Liver (tissue), 9 donors: ENCODE measurements around the gene PPM1B. TPM values are rescaled to one million over a fixed set of nuclear protein-coding genes. Genes with fewer than 3 reads are reported as not detected.

Source experiments
- DNase-seq: peaks from one replicate; pipeline ENCODE4 v3.0.0-alpha.2; 2017; ENCODE audit warnings: low spot score
- H3K27ac ChIP-seq, 2 donors: one replicate each; pipeline ENCODE4 v1.7.0; 2013; ENCODE audit warnings: inconsistent platforms in 2 of 2, low read length in 2 of 2, control low read depth in 1 of 2, low read depth in 1 of 2, mild to moderate bottlenecking in 1 of 2
- H3K27me3 ChIP-seq, 4 donors: one replicate each; pipeline versions ENCODE4 v1.6.1 to v1.7.0; 2013; ENCODE audit warnings: low read length in 3 of 4, inconsistent platforms in 1 of 4, mild to moderate bottlenecking in 1 of 4, moderate library complexity in 1 of 4; ENCODE audit not compliant: control insufficient read depth in 4 of 4, insufficient read depth in 4 of 4
- H3K36me3 ChIP-seq, 4 donors: one replicate each; pipeline versions ENCODE4 v1.6.1 to v1.7.0; 2013; ENCODE audit warnings: low read length in 3 of 4, mild to moderate bottlenecking in 3 of 4, low read depth in 1 of 4, moderate library complexity in 1 of 4; ENCODE audit not compliant: control insufficient read depth in 4 of 4, insufficient read depth in 3 of 4
- H3K4me1 ChIP-seq, 4 donors: one replicate each; pipeline versions ENCODE4 v1.6.1 to v1.7.0; 2013; ENCODE audit warnings: low read length in 3 of 4, mild to moderate bottlenecking in 3 of 4, moderate library complexity in 1 of 4; ENCODE audit not compliant: control insufficient read depth in 4 of 4, insufficient read depth in 4 of 4
- H3K4me3 ChIP-seq, 3 donors: one replicate each; pipeline versions ENCODE4 v1.6.1 to v1.7.0; 2013; ENCODE audit warnings: low read length in 3 of 3, control low read depth in 1 of 3, low read depth in 1 of 3, mild to moderate bottlenecking in 1 of 3
- H3K9ac ChIP-seq, 2 donors: one replicate each; pipeline ENCODE4 v1.7.0; 2013; ENCODE audit warnings: low read length in 2 of 2, mild to moderate bottlenecking in 2 of 2, moderate library complexity in 2 of 2, control low read depth in 1 of 2, low read depth in 1 of 2
- H3K9me3 ChIP-seq, 4 donors: one replicate each; pipeline versions ENCODE4 v1.6.1 to v1.7.0; 2013; ENCODE audit warnings: low read length in 3 of 4; ENCODE audit not compliant: control insufficient read depth in 4 of 4
- EGR1 ChIP-seq, 2 donors: IDR thresholded peaks; 2 replicates each; pipeline ENCODE4 v1.6.1; 2016 to 2018; ENCODE audit warnings: antibody characterized with exemption in 2 of 2, low read depth in 2 of 2
- FOXA2 ChIP-seq: IDR thresholded peaks from 2 replicates; pipeline ENCODE4 v1.6.1; 2016; ENCODE audit warnings: antibody characterized with exemption
- GABPA ChIP-seq, 2 donors: IDR thresholded peaks in 1 of 2; conservative IDR thresholded peaks in 1 of 2; 2 replicates each; pipeline ENCODE4 v1.6.1; 2016; ENCODE audit warnings: antibody characterized with exemption in 2 of 2, mild to moderate bottlenecking in 1 of 2, moderate library complexity in 1 of 2
- HNF4A ChIP-seq, 2 donors: conservative IDR thresholded peaks; 2 replicates each; pipeline ENCODE4 v1.6.1; 2016; ENCODE audit warnings: antibody characterized with exemption in 2 of 2, mild to moderate bottlenecking in 2 of 2
- JUND ChIP-seq, 2 donors: IDR thresholded peaks; 2 replicates each; pipeline ENCODE4 v1.6.1; 2016; ENCODE audit warnings: antibody characterized with exemption in 2 of 2
- NR2F2 ChIP-seq: IDR thresholded peaks from 2 replicates; pipeline ENCODE4 v1.6.1; 2016; ENCODE audit warnings: antibody characterized with exemption
- RAD21 ChIP-seq, 2 donors: IDR thresholded peaks; 2 replicates each; pipeline ENCODE4 v1.6.1; 2016; ENCODE audit warnings: antibody characterized with exemption in 2 of 2, mild to moderate bottlenecking in 2 of 2
- RXRA ChIP-seq, 2 donors: IDR thresholded peaks; 2 replicates each; pipeline ENCODE4 v1.6.1; 2017 to 2018; ENCODE audit warnings: antibody characterized with exemption in 2 of 2, mild to moderate bottlenecking in 1 of 2
- SP1 ChIP-seq: IDR thresholded peaks from 2 replicates; pipeline ENCODE4 v1.6.1; 2018; ENCODE audit warnings: antibody characterized with exemption, mild to moderate bottlenecking
- TAF1 ChIP-seq: conservative IDR thresholded peaks from 2 replicates; pipeline ENCODE4 v1.6.1; 2016; ENCODE audit warnings: antibody characterized with exemption, mild to moderate bottlenecking
- YY1 ChIP-seq: IDR thresholded peaks from 2 replicates; pipeline ENCODE4 v1.6.1; 2016; ENCODE audit warnings: antibody characterized with exemption, mild to moderate bottlenecking
- WGBS: extraction: QIAGEN DNeasy Blood & Tissue Kit; methylation state at CpG from one replicate; pipeline ENCODE4 v1.1.7; 2013; 5-methylcytosine and 5-hydroxymethylcytosine counted together
- polyA plus RNA-seq, 2 donors: library from polyadenylated mRNA; stranded (reverse) in 1 of 2; unstranded in 1 of 2; fragments of 200-250 nt in 1 of 2; fragments of >200 nt in 1 of 2; fragmentation: Nextera tagmentation in 1 of 2; extraction: Ambion mirVana in 1 of 2; gene quantifications; one replicate each; pipeline versions ENCODE4 v1.2.1 to v1.2.3, GENCODE V29; 2013 to 2015
- total RNA-seq, 2 donors: library from RNA; depleted of rRNA; stranded (reverse); fragments of >200 nt; gene quantifications; one replicate each; pipeline ENCODE4 v1.2.3, GENCODE V29; 2014
- TF ChIP-seq, protein P1 (sequence below): IDR thresholded peaks from 2 replicates; pipeline ENCODE4 v1.6.1; 2016; ENCODE audit warnings: antibody characterized with exemption
- TF ChIP-seq, protein P2 (sequence below): fragments of 150-350 bp; IDR thresholded peaks from 2 replicates; pipeline ENCODE4 v1.5.1; 2017; ENCODE audit warnings: improper control_type of control experiment, low read depth, low read length; ENCODE audit not compliant: missing input control
- TF ChIP-seq, protein P3 (sequence below): IDR thresholded peaks from 2 replicates; pipeline ENCODE4 v1.6.1; 2016; ENCODE audit warnings: antibody characterized with exemption, mild to moderate bottlenecking
- TF ChIP-seq, protein P4 (sequence below): IDR thresholded peaks from 2 replicates; pipeline ENCODE4 v1.6.1; 2016; ENCODE audit warnings: antibody characterized with exemption
- TF ChIP-seq, protein P5 (sequence below): IDR thresholded peaks from 2 replicates; pipeline ENCODE4 v1.6.1; 2016; ENCODE audit warnings: antibody characterized with exemption
- donor health status: healthy.
- donor health status: healthy.
- donor health status: healthy.
- donor health status: healthy.
- donor health status: healthy.

PPM1B gene
- total and polyA plus RNA-seq, 4 donors, result 13.5 to 38.5 (median 30.8) TPM

DNA sequence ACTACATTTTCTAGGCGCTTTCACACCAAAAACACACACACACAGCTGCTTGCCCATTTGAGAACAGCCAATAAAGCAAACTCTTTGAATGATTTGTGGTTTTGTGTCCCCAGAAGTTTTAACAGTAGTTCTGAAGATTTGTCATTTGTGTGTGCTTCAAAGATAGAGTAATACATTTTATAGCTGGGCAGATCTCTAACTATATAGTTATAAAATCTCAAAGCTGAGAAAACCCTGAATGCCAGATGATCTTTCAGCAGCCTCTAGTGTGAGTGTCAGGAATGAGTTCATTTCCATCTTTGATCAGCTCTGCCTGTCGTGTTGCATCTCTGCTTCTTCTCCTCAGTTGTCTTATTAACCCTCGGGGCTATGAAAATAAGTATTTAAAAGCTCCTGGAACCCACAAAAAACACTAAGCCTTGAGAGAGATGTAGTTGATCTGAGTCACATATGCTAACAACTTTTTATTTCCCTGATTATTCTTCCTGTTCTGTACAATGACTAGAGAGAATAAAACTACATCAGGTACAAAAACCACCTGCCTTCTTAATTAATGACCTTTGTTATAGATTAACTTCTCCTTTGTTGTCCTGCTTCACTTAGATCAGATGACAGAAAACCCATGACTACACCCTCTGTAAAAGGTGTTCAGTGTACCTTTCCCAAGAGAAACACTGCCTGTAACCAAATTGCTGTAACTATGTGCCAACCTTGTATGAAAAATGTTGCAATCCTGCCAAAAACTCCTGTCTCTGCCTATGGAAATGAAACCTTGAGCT lies 76.6 kb downstream of the PPM1B start:
- Histone ChIP-seq H3K9ac (peak overlapping the region; percentile 28 to 72), H3K36me3 (no peaks in the 10 kb centered on the region), H3K27ac (peak overlapping the region; percentile 63 to 91), H3K27me3 (no peaks in the 10 kb centered on the region), H3K9me3 (no peaks in the 10 kb centered on the region), H3K4me3 (no peak overlapping the region), H3K4me1 (peaks cover 1 to 18% (median 12%) of the 10 kb centered on the region in 4 donors)
- TF ChIP-seq, protein P1, sequence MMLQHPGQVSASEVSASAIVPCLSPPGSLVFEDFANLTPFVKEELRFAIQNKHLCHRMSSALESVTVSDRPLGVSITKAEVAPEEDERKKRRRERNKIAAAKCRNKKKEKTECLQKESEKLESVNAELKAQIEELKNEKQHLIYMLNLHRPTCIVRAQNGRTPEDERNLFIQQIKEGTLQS, result no peak
- TF ChIP-seq RAD21 (IDR thresholded peaks at IDR 0.05) (no peak), HNF4A (conservative IDR thresholded peaks at IDR 0.05) (peak; percentile 19 to 46), FOXA2 (no peak), NR2F2 (no peak), YY1 (no peak), RXRA (IDR thresholded peaks at IDR 0.05) (peak in 1 of 2 donors; percentile 47), SP1 (no peak), EGR1 (IDR thresholded peaks at IDR 0.05; ENCODE audit: low read depth in 2 of 2) (no peak), GABPA (IDR thresholded peaks at IDR 0.05 in 1 of 2, conservative IDR thresholded peaks at IDR 0.05 in 1 of 2) (no peak), TAF1 (no peak), JUND (IDR thresholded peaks at IDR 0.05) (no peak)
- TF ChIP-seq, protein P2, sequence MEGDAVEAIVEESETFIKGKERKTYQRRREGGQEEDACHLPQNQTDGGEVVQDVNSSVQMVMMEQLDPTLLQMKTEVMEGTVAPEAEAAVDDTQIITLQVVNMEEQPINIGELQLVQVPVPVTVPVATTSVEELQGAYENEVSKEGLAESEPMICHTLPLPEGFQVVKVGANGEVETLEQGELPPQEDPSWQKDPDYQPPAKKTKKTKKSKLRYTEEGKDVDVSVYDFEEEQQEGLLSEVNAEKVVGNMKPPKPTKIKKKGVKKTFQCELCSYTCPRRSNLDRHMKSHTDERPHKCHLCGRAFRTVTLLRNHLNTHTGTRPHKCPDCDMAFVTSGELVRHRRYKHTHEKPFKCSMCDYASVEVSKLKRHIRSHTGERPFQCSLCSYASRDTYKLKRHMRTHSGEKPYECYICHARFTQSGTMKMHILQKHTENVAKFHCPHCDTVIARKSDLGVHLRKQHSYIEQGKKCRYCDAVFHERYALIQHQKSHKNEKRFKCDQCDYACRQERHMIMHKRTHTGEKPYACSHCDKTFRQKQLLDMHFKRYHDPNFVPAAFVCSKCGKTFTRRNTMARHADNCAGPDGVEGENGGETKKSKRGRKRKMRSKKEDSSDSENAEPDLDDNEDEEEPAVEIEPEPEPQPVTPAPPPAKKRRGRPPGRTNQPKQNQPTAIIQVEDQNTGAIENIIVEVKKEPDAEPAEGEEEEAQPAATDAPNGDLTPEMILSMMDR, result no peak
- TF ChIP-seq, protein P3, sequence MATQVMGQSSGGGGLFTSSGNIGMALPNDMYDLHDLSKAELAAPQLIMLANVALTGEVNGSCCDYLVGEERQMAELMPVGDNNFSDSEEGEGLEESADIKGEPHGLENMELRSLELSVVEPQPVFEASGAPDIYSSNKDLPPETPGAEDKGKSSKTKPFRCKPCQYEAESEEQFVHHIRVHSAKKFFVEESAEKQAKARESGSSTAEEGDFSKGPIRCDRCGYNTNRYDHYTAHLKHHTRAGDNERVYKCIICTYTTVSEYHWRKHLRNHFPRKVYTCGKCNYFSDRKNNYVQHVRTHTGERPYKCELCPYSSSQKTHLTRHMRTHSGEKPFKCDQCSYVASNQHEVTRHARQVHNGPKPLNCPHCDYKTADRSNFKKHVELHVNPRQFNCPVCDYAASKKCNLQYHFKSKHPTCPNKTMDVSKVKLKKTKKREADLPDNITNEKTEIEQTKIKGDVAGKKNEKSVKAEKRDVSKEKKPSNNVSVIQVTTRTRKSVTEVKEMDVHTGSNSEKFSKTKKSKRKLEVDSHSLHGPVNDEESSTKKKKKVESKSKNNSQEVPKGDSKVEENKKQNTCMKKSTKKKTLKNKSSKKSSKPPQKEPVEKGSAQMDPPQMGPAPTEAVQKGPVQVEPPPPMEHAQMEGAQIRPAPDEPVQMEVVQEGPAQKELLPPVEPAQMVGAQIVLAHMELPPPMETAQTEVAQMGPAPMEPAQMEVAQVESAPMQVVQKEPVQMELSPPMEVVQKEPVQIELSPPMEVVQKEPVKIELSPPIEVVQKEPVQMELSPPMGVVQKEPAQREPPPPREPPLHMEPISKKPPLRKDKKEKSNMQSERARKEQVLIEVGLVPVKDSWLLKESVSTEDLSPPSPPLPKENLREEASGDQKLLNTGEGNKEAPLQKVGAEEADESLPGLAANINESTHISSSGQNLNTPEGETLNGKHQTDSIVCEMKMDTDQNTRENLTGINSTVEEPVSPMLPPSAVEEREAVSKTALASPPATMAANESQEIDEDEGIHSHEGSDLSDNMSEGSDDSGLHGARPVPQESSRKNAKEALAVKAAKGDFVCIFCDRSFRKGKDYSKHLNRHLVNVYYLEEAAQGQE, result no peak
- TF ChIP-seq, protein P4, sequence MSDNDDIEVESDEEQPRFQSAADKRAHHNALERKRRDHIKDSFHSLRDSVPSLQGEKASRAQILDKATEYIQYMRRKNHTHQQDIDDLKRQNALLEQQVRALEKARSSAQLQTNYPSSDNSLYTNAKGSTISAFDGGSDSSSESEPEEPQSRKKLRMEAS, result no peak
- TF ChIP-seq, protein P5, sequence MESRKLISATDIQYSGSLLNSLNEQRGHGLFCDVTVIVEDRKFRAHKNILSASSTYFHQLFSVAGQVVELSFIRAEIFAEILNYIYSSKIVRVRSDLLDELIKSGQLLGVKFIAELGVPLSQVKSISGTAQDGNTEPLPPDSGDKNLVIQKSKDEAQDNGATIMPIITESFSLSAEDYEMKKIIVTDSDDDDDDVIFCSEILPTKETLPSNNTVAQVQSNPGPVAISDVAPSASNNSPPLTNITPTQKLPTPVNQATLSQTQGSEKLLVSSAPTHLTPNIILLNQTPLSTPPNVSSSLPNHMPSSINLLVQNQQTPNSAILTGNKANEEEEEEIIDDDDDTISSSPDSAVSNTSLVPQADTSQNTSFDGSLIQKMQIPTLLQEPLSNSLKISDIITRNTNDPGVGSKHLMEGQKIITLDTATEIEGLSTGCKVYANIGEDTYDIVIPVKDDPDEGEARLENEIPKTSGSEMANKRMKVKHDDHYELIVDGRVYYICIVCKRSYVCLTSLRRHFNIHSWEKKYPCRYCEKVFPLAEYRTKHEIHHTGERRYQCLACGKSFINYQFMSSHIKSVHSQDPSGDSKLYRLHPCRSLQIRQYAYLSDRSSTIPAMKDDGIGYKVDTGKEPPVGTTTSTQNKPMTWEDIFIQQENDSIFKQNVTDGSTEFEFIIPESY, result no peak
- WGBS, result 32% methylated on average over 3 of the region's 3 CpGs
- DNase-seq, result no peak
